Thyroid gland (tissue), 4 donors: Measurements from ENCODE around the gene KCNA5. TPM values are rescaled to one million over a fixed set of nuclear protein-coding genes. Genes with fewer than 3 reads are reported as not detected.
A peak's percentile ranks its signal among the peaks of the same experiment; 100 is the strongest.

ENCODE experiments used
- DNase-seq, 2 donors: peaks; one replicate each; pipeline ENCODE4 v3.0.0-alpha.2; 2019
- H3K27ac ChIP-seq, 3 donors: fragments of 200-600 bp; sonication (generic); 1 replicate in 2 of 3; 2 replicates in 1 of 3; pipeline ENCODE4 v1.5.1; 2016 to 2019; ENCODE audit warnings: mild to moderate bottlenecking in 1 of 3, moderate library complexity in 1 of 3
- H3K27me3 ChIP-seq: fragments of 200-600 bp; sonication (generic); one replicate; pipeline ENCODE4 v1.5.1; 2019
- H3K36me3 ChIP-seq, 2 donors: fragments of 200-600 bp; sonication (generic); one replicate each; pipeline ENCODE4 v1.5.1; 2016 to 2019
- H3K4me1 ChIP-seq, 2 donors: fragments of 200-600 bp; sonication (generic); one replicate each; pipeline ENCODE4 v1.5.1; 2017 to 2019
- H3K4me3 ChIP-seq, 3 donors: fragments of 200-600 bp; sonication (generic); replicated peaks in 1 of 3; 1 replicate in 2 of 3; 2 replicates in 1 of 3; pipeline ENCODE4 v1.5.1; 2016; ENCODE audit warnings: mild to moderate bottlenecking in 1 of 3
- H3K9me3 ChIP-seq: fragments of 200-600 bp; sonication (generic); one replicate; pipeline ENCODE4 v1.5.1; 2017
- POLR2A ChIP-seq, 2 donors: fragments of 450-650 bp; IDR thresholded peaks; one replicate each; pipeline ENCODE4 v1.6.1; 2017; ENCODE audit warnings: antibody characterized with exemption in 2 of 2, mild to moderate bottlenecking in 2 of 2, moderate library complexity in 1 of 2
- WGBS, 2 donors: methylation state at CpG; one replicate each; pipeline ENCODE4 v1.1.5; 2017; 5-methylcytosine and 5-hydroxymethylcytosine counted together
- intact Hi-C: fragments of 100-400 bp; cut with DNase I; formaldehyde crosslinking; loops from one replicate; pipeline ENCODE4 v1.15.1; 2023
- total RNA-seq, 4 donors: library from RNA; depleted of rRNA; stranded (reverse); fragments of >200 nt; gene quantifications; one replicate each; pipeline ENCODE4 v1.2.3, GENCODE V29; 2016
- TF ChIP-seq, protein P1 (sequence below), 6 experiments: fragments of 200-600 bp in 3 of 6; fragments of 450-650 bp in 3 of 6; sonication (generic) in 3 of 6; IDR thresholded peaks; one replicate each; pipeline ENCODE4 v1.5.1; 2016 to 2019; ENCODE audit warnings: antibody characterized with exemption in 6 of 6, mild to moderate bottlenecking in 2 of 6, inconsistent platforms in 1 of 6, moderate library complexity in 1 of 6

The KCNA5 gene
- total RNA-seq, 4 donors from 2014 or later: 0.40 to 1.0 (median 0.76) TPM

DNA sequence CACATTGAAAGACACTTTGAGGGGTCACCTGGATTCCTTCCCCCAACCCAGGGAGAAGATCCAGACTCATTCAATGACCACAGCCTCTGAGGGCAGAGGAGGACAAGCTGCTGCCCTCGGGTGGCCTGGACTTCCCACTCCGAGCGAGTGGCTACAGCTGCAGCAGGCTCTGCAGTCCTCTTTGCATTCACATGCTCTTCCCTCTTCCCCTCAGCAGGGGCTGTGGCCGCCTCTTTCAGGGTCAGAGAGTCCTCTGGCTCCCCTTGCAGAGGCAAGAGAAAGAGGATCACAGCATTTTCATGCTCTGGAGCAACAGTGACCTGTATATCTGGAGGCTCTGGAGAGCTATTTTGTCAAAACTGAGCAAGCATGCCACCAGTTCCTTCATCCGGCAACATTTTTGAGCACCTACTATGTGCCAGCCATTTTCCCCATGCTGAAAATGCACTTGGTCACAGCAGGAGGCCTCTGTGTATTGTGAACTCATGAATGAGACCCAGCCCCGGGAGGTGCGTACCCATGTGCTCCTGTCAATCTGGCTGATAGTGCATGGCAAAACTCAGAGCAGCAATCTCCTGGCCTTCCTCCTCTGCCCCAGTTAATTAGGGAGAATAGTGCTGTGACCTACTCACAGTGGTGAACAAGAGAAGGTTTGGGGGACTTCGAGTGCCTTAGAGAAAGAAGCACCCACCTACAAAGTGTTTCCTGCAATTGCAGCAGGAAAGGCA is 42.9 kb upstream of the KCNA5 start:
- no peak for DNase-seq
- WGBS, 2 donors: 69 to 83% methylated on average over 4 to 8 of the region's 8 CpGs
- intact Hi-C loops: loop anchor here (5.0 kb wide), 1 partner anchor 144 kb away; no protein-coding TSS in a partner anchor

DNA sequence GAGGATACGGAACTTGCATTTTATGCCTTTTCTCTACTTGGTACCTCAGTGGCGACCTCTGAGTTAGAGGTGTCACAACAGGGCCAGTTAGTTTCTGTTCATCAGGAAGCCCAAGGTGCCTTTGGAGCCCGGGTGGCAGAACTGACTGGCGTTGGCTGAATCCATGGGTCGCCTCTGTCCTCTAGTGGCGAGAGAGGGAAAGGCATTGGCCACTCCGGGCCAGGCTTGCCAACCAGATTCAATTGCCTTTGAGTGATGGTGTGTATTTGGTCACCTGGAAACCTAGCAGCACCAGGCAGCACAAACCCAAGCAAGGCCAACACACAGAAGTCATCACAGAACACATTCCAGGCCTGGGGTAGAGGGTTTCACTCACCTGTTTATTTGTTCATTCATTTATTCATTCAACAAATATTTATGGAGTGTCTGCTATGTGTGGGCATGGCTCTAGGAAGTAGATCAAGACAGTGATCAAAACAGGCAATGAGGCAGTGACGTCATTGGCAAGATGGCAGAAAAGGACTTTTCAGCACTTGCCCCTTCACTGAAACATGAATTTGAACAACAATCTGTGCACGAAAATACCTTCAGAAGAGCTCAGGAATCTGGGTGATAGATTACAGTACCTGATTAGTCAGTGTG is 40.5 kb upstream of the KCNA5 start:
- peak; percentile 75 to 82 for DNase-seq
- H3K36me3 ChIP-seq: no peaks in the 10 kb centered on the region
- 23 to 28% methylated on average over 8 to 9 of the region's 9 CpGs for WGBS, 2 donors
- no peak overlapping the region for H3K27ac ChIP-seq
- H3K9me3 ChIP-seq: no peaks in the 10 kb centered on the region
- TF ChIP-seq, protein P1, sequence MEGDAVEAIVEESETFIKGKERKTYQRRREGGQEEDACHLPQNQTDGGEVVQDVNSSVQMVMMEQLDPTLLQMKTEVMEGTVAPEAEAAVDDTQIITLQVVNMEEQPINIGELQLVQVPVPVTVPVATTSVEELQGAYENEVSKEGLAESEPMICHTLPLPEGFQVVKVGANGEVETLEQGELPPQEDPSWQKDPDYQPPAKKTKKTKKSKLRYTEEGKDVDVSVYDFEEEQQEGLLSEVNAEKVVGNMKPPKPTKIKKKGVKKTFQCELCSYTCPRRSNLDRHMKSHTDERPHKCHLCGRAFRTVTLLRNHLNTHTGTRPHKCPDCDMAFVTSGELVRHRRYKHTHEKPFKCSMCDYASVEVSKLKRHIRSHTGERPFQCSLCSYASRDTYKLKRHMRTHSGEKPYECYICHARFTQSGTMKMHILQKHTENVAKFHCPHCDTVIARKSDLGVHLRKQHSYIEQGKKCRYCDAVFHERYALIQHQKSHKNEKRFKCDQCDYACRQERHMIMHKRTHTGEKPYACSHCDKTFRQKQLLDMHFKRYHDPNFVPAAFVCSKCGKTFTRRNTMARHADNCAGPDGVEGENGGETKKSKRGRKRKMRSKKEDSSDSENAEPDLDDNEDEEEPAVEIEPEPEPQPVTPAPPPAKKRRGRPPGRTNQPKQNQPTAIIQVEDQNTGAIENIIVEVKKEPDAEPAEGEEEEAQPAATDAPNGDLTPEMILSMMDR (IDR thresholded peaks at IDR 0.05): peak; percentile 82 to 99 (median 94)
- TF ChIP-seq POLR2A (IDR thresholded peaks at IDR 0.05): no peak
- intact Hi-C loops: loop anchor here (5.0 kb wide), 1 partner anchor 146 kb away; no protein-coding TSS in a partner anchor
- H3K4me3 ChIP-seq: no peak overlapping the region
- H3K27me3 ChIP-seq: no peaks in the 10 kb centered on the region
- no peaks in the 10 kb centered on the region for H3K4me1 ChIP-seq

More for the DNA sequence above, 42.9 kb upstream of the KCNA5 start:
- no peak for TF ChIP-seq POLR2A (IDR thresholded peaks at IDR 0.05)
- TF ChIP-seq, protein P1 (IDR thresholded peaks at IDR 0.05): no peak
- H3K27ac ChIP-seq: no peak overlapping the region
- H3K9me3 ChIP-seq: no peaks in the 10 kb centered on the region
- no peak overlapping the region for H3K4me3 ChIP-seq
- H3K4me1 ChIP-seq: no peaks in the 10 kb centered on the region
- H3K36me3 ChIP-seq: no peaks in the 10 kb centered on the region
- H3K27me3 ChIP-seq: no peaks in the 10 kb centered on the region

DNA sequence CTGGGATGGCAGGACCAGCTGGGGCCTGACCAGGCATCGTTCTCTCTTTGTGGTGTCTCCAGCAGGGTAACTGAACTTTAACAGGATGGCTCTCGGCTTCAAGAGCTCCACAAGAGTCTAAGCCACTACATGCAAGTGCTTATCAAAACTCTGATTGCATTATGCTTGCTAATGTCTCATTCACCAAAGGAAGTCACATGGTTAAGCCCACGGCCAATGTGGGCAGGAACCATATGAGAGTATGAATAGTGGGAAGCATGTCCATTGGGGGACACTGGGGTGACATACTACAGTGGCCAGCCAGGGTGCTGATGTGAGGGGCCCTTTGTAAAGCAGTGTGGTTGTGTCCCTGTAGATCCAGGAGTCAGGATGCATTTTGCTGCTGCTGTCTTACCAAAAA is 35.0 kb upstream of the KCNA5 start:
- TF ChIP-seq POLR2A (IDR thresholded peaks at IDR 0.05): no peak
- TF ChIP-seq, protein P1 (IDR thresholded peaks at IDR 0.05): no peak
- no peak for DNase-seq
- H3K9me3 ChIP-seq: no peaks in the 10 kb centered on the region
- no peaks in the 10 kb centered on the region for H3K36me3 ChIP-seq
- no peak overlapping the region for H3K27ac ChIP-seq
- no peak overlapping the region for H3K4me3 ChIP-seq
- intact Hi-C loops: no loop called here
- no peaks in the 10 kb centered on the region for H3K27me3 ChIP-seq
- 26 to 40% methylated on average over 3 of the region's 3 CpGs for WGBS, 2 donors
- no peaks in the 10 kb centered on the region for H3K4me1 ChIP-seq

DNA sequence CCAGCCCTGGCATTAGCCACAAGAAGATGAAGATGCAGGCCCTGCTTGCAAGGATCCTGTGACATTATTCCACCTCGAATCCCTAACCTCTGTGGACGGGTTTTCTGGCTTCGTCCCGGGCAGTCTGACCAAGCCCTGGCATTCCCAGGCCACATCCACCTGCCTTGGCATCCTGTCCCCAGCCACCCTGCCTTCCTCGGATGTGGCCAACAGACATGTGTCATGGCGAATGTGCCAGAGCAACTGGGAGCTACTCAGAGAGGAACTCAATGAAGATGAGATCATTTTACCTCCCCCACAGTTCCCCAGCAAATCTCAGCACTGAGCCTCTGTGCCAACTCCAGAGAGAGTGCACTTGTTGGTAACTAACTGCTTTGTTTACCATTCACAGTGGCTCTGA is 33.5 kb upstream of the KCNA5 start:
- TF ChIP-seq POLR2A (IDR thresholded peaks at IDR 0.05): no peak
- Histone ChIP-seq H3K27me3 (no peaks in the 10 kb centered on the region), H3K4me1 (no peaks in the 10 kb centered on the region), H3K36me3 (no peaks in the 10 kb centered on the region), H3K9me3 (no peaks in the 10 kb centered on the region), H3K4me3 (no peak overlapping the region), H3K27ac (no peak overlapping the region)
- 87 to 98% methylated on average over 3 to 6 of the region's 6 CpGs for WGBS, 2 donors
- intact Hi-C loops: no loop called here
- no peak for DNase-seq

DNA sequence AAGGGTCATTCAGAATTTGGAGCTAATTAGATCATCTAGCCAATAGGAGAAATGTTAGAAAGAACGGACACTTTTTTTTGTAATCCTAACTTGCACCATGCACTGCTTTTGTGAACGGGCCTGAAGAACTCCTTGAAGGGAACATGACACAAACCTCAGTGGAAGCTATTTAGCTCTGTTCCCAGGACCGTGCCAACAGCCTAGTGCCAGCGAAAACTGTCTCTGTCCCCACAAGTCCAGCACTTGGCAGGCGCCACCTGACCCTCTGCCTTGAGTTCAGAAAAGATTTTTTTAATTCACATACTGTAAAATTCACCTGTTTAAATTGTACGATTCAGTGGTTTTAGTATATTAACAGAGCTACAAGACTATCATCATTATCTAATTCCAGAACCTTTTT is 31.3 kb upstream of the KCNA5 start:
- H3K27ac ChIP-seq: no peak overlapping the region
- no peak for DNase-seq
- H3K4me1 ChIP-seq: no peaks in the 10 kb centered on the region
- TF ChIP-seq, protein P1 (IDR thresholded peaks at IDR 0.05): no peak
- no peak for TF ChIP-seq POLR2A (IDR thresholded peaks at IDR 0.05)
- WGBS, 2 donors: 86 to 89% methylated on average over 6 of the region's 6 CpGs
- H3K9me3 ChIP-seq: no peaks in the 10 kb centered on the region
- intact Hi-C loops: no loop called here
- H3K27me3 ChIP-seq: no peaks in the 10 kb centered on the region
- H3K4me3 ChIP-seq: no peak overlapping the region
- no peaks in the 10 kb centered on the region for H3K36me3 ChIP-seq
